HepG2 (cell line): ENCODE data around the gene NIT2. TPM values are rescaled to one million over a fixed set of nuclear protein-coding genes. Genes with fewer than 3 reads are reported as not detected.

ENCODE experiments used
- ARID5B ChIP-seq: IDR thresholded peaks from 2 replicates; pipeline ENCODE4 v1.4.0; 2020; ENCODE audit warnings: mild to moderate bottlenecking, missing genetic modification reagents
- BHLHE40 ChIP-seq: IDR thresholded peaks from 2 replicates; pipeline ENCODE4 v1.6.1; 2011; ENCODE audit warnings: low read length, improper control_type of control experiment
- CTCF ChIP-seq: sonication (generic); formaldehyde crosslinking; IDR thresholded peaks from 2 replicates; pipeline ENCODE4 v1.5.0; 2020; ENCODE audit warnings: mild to moderate bottlenecking, missing genetic modification reagents, moderate library complexity
- GATA4 ChIP-seq: sonication (generic); IDR thresholded peaks from 2 replicates; pipeline ENCODE4 v1.6.1; 2016; ENCODE audit warnings: antibody characterized with exemption, low read depth, borderline replicate concordance
- HIVEP1 ChIP-seq: sonication (generic); formaldehyde crosslinking; IDR thresholded peaks from 2 replicates; pipeline ENCODE4 v1.4.0; 2020; ENCODE audit warnings: mild to moderate bottlenecking, missing genetic modification reagents
- KAT2B ChIP-seq: fragments of 150-350 bp; IDR thresholded peaks from 2 replicates; pipeline ENCODE4 v1.6.1; 2014; ENCODE audit warnings: low read depth, low read length, borderline replicate concordance
- KMT2A ChIP-seq: sonication (generic); formaldehyde crosslinking; IDR thresholded peaks from 2 replicates; pipeline ENCODE4 v1.4.0; 2020; ENCODE audit warnings: missing genetic modification reagents
- MED1 ChIP-seq: sonication (generic); formaldehyde crosslinking; IDR thresholded peaks from 2 replicates; pipeline ENCODE4 v1.4.0; 2020; ENCODE audit warnings: missing genetic modification reagents
- MTF1 ChIP-seq: sonication (generic); formaldehyde crosslinking; IDR thresholded peaks from 2 replicates; pipeline ENCODE4 v1.5.0; 2020; ENCODE audit warnings: missing genetic modification reagents
- MTF2 ChIP-seq: sonication (generic); formaldehyde crosslinking; IDR thresholded peaks from 2 replicates; pipeline ENCODE4 v1.5.0; 2020; ENCODE audit warnings: missing genetic modification reagents, borderline replicate concordance
- NFRKB ChIP-seq: fragments of 450-650 bp; IDR thresholded peaks from 2 replicates; pipeline ENCODE4 v1.6.1; 2017
- NFYC ChIP-seq: IDR thresholded peaks from 2 replicates; pipeline ENCODE4 v1.6.1; 2016; ENCODE audit warnings: missing genetic modification reagents, missing compliant biosample characterization
- PAXIP1 ChIP-seq: sonication (generic); formaldehyde crosslinking; conservative IDR thresholded peaks from 2 replicates; pipeline ENCODE4 v1.4.0; 2020; ENCODE audit warnings: mild to moderate bottlenecking, missing genetic modification reagents, moderate library complexity
- PHF8 ChIP-seq: sonication (generic); formaldehyde crosslinking; IDR thresholded peaks from 2 replicates; pipeline ENCODE4 v1.5.0; 2020; ENCODE audit warnings: missing genetic modification reagents
- SAP130 ChIP-seq: IDR thresholded peaks from 2 replicates; pipeline ENCODE4 v1.6.1; 2016; ENCODE audit warnings: low read depth
- YY1 ChIP-seq: IDR thresholded peaks from 2 replicates; pipeline ENCODE4 v1.6.1; 2011; ENCODE audit warnings: low read length, low read depth, moderate library complexity, mild to moderate bottlenecking; ENCODE audit not compliant: insufficient read depth, insufficient replicate concordance
- ZMYM3 ChIP-seq: sonication (generic); formaldehyde crosslinking; IDR thresholded peaks from 2 replicates; pipeline ENCODE4 v1.5.1; 2020; ENCODE audit warnings: mild to moderate bottlenecking, missing genetic modification reagents
- ZNF614 ChIP-seq: IDR thresholded peaks from 2 replicates; pipeline ENCODE4 v1.6.1; 2018; ENCODE audit warnings: missing biosample characterization, missing genetic modification reagents, inconsistent platforms, borderline replicate concordance
- ZNF644 ChIP-seq: IDR thresholded peaks from 2 replicates; pipeline ENCODE4 v1.6.1; 2016; ENCODE audit warnings: low read depth
- ZNF746 ChIP-seq: sonication (generic); formaldehyde crosslinking; IDR thresholded peaks from 2 replicates; pipeline ENCODE4 v1.8.0; 2022; ENCODE audit warnings: mild to moderate bottlenecking, missing genetic modification reagents
- polyA plus RNA-seq, 8 experiments: library from polyadenylated mRNA; depleted of rRNA in 3 of 8; stranded (reverse) in 7 of 8; unstranded in 1 of 8; fragments of >200 nt; fragmentation: Illumina TruSeq in 4 of 8; extraction: Trizol in 4 of 8; gene quantifications; 2 replicates each; pipeline versions ENCODE4 v1.2.1 to v1.2.3, GENCODE V29; 2011 to 2016; ENCODE audit warnings: low read depth in 4 of 8, missing spikeins in 1 of 8, mixed read lengths in 1 of 8; ENCODE audit not compliant: insufficient read depth in 1 of 8
- total RNA-seq, 5 experiments: library from RNA; depleted of rRNA; stranded (reverse); fragments of >200 nt; fragmentation: Illumina TruSeq; extraction: Trizol; gene quantifications; 2 replicates each; pipeline ENCODE4 v1.2.3, GENCODE V29; 2016; ENCODE audit warnings: low read depth in 1 of 5

The NIT2 gene
- total and polyA plus RNA-seq, 2 of the 13 experiments (the other 11 are each of a cell fraction or from before 2014, with no cell fraction given): 43.4 to 49.1 TPM

GRCh38 chr3:100403362-100404249 lies 69.0 kb downstream of the NIT2 start (continued):
- TF ChIP-seq ARID5B: peak; percentile 27; the same call in 1 of the 2 replicates
- TF ChIP-seq ZNF746 (CRISPR knock-in tag): no peak
- TF ChIP-seq ZNF614 (CRISPR knock-in tag): 0 out of 2 replicates have a peak, but pooled peaks have one; percentile 18
- TF ChIP-seq YY1: peak; percentile 84
- TF ChIP-seq PAXIP1 (CRISPR knock-in tag): 0 out of 2 replicates have a peak, but pooled peaks have one; percentile 13
- no peak for TF ChIP-seq GATA4
- TF ChIP-seq CTCF (CRISPR knock-in tag): peak; percentile 49
- no peak for TF ChIP-seq HIVEP1 (CRISPR knock-in tag)
- TF ChIP-seq PHF8 (CRISPR knock-in tag): peak; percentile 32; the same call in 1 of the 2 replicates
- TF ChIP-seq BHLHE40: no peak
- TF ChIP-seq ZNF644 (CRISPR knock-in tag): peak; percentile 73
- 0 out of 2 replicates have a peak, but pooled peaks have one; percentile 43 for TF ChIP-seq KMT2A (CRISPR knock-in tag)
- TF ChIP-seq MTF1 (CRISPR knock-in tag): no peak
- TF ChIP-seq NFYC (CRISPR knock-in tag): no peak
- TF ChIP-seq MTF2 (CRISPR knock-in tag): 0 out of 2 replicates have a peak, but pooled peaks have one; percentile 29
- peak; percentile 64; the same call in 1 of the 2 replicates for TF ChIP-seq ZMYM3 (CRISPR knock-in tag)
- no peak for TF ChIP-seq NFRKB
- TF ChIP-seq KAT2B: no peak
- TF ChIP-seq SAP130 (CRISPR knock-in tag): peak; percentile 50; the same call in 1 of the 2 replicates
- 0 out of 2 replicates have a peak, but pooled peaks have one; percentile 25 for TF ChIP-seq MED1 (CRISPR knock-in tag)
